Measurements from ENCODE around the gene AVPI1.
"Not testable (repeated sequence)": the region's sequence is repeated elsewhere in the genome, so short reads cannot be mapped to it uniquely, and the experiment has no call there.

Gene AVPI1

DNA sequence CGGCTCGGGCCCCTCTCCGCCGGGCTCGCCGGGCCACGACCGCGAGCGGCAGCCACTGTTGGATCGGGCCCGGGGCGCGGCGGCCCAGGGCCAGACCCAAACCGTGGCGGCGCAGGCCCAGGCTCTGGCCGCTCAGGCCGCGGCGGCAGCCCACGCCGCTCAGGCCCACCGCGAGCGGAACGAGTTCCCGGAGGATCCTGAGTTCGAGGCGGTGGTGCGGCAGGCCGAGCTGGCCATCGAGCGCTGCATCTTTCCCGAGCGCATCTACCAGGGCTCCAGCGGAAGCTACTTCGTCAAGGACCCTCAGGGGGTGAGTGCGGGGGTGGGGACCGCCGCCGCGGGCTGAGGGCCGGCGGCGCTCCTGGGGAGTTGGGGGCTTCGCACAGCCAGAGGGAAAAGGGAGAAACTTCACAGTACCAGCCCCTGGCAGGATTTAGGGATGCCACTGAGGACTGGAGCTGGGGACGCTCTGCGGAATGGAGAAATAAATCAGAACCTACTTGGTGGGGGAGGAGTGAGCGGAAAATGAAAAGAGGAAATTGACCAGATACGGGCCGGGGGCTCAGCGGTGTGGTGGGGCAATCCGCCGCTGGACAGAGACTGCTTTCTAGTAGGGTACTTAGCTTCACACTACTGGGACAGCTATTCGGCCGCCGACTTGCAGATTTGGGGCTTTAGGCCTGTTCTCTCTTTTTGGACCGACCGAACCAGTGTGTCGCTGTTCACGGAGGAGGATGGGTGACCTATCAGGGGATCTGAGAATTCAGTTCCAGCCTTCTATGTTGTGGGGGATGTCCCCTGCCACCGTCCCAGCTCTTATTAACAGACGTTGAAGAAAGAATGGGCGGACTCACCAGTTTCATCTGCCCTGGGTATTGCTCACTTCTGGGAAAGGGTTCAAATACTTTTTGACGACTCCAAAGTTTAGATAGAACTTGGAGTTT, 45.9 kb downstream of the AVPI1 start:
- peak; percentile 5 to 6 for DNase-seq (ENCODE audit: low read depth in 2 of 2)

DNA sequence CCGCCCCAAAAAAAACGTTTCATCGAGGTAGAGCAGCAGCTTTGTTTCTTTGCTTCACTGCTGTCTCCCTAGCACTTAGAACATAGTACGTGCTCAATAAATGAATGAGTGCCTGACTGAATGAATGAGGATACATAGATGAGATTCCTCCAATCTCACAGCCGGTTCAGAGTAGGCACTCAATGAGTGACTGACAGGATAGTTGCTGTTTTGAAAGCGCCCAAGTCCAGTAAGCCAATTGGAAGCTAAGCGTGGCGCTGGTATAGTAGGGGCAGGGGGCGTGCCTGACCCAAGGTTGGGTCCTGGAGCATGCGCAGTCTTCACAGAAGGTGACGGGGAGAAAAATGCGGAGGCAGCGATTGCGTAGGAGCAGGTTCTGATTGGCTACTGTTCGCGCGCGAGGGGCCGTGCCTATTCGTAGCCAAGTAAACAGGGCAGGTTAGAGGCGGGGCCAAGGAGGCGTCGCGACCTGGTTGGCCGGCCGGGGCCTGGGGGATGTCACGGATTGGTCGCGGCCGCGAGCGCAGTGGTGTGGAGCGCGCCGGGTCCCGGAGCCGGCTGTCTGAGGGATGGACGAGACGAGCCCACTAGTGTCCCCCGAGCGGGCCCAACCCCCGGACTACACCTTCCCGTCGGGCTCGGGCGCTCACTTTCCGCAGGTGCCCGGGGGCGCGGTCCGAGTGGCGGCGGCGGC, 46.7 kb downstream of the AVPI1 start, which contains the start of gene PI4K2A:
TSS of gene PI4K2A (plus strand) at position 498 of the 694 bp plus-strand sequence. CDS start at position 570, 72 bp downstream.
- peak; percentile 98 to 100 for DNase-seq (ENCODE audit: low read depth in 2 of 2)

DNA sequence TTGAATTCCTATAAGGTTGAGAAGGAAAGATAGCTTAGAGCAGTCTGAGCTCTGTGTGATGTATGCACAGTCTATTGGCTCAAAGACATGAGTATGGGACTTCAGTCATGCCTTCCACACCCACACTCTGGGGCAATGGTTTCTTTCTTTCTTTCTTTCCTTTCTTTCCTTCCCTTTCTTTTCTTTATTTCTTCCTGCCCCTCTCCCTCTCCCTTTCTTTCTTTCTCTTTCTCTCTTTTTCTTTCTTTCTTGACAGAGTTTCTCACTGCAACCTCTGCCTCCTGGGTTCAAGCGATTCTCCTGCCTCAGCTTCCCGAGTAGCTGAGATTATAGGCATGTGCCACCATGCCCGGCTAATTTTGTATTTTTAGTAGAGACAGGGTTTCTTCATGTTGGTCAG, 48.0 kb downstream of the AVPI1 start:
- DNase-seq (ENCODE audit: low read depth in 2 of 2) = not testable (repeated sequence)

DNA sequence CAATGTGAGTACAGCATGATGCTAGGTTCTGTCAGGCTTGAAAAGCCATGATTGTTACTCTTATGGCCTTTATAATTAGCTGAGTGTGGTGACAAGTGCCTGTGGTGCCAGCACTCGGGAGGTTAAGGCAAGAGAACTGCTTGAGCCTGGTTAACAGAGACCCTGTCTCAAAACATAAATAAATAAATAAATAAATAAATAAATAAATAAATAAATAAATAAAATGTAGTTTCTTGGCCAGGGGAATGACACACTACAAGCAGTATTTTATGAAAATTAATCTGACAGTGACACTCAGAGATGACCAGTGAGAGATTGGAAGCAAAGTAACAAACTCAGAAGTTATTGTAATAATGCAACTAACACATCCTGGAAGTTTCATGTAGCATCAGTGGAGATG, 51.5 kb downstream of the AVPI1 start:
- DNase-seq (ENCODE audit: low read depth in 2 of 2) = no peak

DNA sequence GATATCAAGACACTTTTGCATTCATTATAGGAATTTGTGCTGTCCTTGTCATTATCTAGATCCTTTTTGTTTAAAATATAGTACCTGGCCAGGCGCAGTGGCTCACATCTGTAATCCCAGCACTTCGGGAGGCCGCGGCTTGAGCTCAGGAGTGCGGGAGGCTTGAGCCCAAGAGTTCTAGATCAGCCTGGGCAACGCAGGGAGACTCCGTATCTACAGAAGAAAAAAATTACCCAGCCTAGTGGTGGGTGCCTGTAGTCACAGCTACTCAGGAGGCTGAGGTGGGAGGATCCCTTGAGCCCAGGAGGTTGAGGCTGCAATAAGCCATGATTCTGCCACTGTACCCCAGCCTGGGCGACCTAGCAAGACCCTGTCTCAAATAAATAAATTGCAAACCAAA, 53.1 kb downstream of the AVPI1 start:
- DNase-seq (ENCODE audit: low read depth in 2 of 2) = peak; percentile 1 to 7

DNA sequence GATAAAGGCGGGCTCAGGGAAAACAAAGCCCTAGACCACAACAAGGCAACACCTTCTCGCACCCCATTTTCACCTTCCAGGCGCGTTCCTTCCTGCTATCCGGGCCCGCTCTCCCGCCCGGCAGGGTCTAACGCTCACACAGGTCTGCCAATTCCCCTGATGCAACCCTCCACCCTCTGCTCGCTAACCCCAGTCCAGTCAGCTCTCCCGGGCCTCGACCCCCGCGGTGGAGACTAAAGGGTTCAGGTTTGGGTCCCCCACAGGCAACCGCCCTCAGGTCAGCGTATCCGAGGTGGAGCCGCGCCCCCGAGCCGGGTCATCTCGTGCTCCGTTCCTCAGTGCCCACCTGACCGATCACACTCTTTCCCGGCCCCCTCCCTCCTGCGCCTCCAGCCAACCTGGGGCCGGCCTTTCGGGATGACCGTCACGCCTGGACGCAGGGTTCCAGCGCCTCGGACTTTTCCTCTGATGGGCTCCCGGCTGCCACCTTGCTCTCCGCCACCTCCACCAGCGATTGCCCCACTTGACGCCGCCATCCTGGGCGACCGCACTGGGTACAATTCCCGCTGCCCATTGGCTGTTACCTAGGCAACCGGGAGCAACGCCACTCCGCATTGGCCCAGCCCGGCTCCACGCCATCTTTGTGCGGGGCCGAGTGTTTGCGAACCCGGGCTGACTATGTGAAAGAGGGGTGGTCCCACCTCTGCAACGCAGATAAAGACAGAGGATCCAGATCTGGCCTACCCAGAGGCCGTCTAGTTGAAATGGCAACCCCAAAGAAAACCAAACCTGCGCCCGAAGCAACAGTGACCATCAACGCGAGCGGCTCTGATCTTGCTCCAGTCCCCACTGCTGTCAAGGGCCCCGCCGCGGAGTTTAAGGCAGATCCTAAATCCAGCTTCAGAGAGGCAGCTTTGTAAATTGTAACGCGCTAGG, 53.8 kb downstream of the AVPI1 start, which contains the start of gene MORN4:
TSS of gene MORN4 (minus strand) at position 552 of the 936 bp plus-strand sequence. CDS start 13,847 bp downstream, outside the sequence.
- peak; percentile 83 to 88 for DNase-seq (ENCODE audit: low read depth in 2 of 2)

DNA sequence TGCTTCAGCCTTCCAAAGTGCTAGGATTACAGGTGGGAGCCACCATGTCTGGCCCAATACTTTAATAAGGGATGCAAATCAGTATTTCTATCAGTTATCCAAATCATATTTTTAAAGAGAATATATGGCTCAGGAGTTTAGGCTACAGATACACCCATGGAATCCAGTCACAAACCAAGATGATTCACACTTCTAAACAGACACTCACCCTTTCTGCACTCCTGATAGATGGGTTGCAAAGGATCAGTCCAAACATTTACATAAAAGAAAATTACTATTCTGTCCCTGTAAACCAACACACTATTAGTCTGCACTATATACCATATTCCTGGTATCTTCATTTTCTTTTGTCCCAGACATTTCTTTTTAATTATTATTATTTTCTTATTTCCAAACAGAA, 55.9 kb downstream of the AVPI1 start:
- DNase-seq (ENCODE audit: low read depth in 2 of 2) = no peak

DNA sequence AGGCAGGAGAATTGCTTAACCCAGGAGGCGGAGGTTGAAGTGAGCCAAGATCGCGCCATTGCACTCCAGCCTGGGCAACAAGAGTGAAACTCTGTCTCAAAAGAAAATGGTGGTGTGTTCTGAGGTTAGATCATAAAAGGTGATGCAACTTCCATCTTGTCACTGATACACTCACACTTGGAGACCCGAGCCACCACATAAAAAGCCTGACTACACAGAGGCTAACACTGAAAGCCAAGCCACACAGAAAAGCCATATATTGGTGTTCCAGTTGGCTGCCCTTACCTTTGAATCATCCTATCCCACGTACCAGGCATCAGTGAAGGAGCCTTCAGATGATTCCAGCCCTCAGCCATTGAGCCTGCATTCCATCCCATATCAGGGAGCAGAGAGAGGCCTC, 57.8 kb downstream of the AVPI1 start:
- no peak for DNase-seq (ENCODE audit: low read depth in 2 of 2)

DNA sequence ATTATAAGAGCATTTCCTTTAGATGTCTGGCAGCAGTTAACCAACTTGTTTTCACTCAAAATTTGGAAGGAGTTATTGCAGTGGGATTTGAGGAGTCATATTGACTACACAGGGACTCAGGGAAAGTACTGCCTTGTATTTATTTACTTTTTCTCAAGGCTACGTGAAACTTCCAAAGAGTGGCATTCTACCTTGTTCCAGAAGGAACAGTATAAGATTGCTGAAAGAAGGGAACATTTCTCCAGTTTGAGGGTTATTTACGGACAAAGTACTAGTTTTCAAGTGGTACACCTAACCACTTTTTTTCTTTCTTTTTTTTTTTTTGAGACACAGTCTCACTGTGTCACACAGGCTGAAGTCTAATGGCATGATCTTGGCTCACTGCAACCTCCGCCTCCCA, 58.8 kb downstream of the AVPI1 start:
- no peak for DNase-seq (ENCODE audit: low read depth in 2 of 2)

DNA sequence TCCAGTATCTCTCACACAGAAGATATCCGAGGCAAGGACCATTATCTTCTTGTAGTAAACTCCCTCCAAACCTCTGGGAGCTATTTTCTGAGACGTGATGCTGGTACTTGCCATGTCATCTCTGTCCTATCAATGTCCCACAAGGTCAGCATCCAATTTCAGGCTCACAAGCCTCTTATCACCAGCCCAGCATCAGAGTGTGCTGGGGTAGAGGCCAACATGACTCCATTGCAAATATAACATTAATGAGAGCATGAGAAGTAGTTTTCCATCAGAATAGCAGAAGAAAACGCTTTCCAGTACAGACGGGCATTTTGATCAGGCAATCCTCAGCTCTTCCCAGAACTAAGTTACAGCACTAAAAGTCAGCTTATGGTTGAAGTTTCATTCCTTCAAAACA, 59.3 kb downstream of the AVPI1 start:
- DNase-seq (ENCODE audit: low read depth in 2 of 2) = no peak

All from stimulated activated CD4-positive, alpha-beta T cell treated with anti-CD3 and anti-CD28 coated beads, Interleukin-4, amount 100 ng/mL, for 48 hours (primary cell).